ENCODE results near the gene SCN7A. TPM values are rescaled to one million over a fixed set of nuclear protein-coding genes. Genes with fewer than 3 reads are reported as not detected.
A peak's percentile ranks its signal among the peaks of the same experiment; 100 is the strongest.

SCN7A gene
- total RNA-seq, 1 donor from 2014 or later, result 69.0 TPM

DNA sequence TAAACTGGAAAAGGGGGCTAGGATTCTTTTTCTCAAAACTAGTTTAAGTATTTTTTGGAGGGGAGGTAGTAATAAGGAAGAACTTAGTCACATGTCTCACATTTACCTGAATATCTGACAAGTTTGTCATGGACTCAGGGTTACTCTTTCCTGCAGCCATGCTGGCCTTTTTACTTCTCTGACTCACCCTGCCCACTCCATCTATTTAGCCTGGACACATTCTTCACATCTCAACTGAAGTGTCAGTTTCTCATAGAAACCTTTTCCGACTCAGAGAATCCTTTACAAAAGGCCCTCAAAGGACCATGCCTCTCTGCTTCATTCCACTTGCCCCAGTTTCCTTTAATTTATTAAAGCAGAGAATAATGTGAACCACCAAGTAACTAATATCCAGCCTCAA is 42.6 kb downstream of the SCN7A start:
- ATAC-seq (peak in 1 of 2 donors; percentile 44), DNase-seq (no peak)
- H3K27me3 ChIP-seq (ENCODE audit: low read depth), result no peaks in the 10 kb centered on the region
- TF ChIP-seq, protein P1, sequence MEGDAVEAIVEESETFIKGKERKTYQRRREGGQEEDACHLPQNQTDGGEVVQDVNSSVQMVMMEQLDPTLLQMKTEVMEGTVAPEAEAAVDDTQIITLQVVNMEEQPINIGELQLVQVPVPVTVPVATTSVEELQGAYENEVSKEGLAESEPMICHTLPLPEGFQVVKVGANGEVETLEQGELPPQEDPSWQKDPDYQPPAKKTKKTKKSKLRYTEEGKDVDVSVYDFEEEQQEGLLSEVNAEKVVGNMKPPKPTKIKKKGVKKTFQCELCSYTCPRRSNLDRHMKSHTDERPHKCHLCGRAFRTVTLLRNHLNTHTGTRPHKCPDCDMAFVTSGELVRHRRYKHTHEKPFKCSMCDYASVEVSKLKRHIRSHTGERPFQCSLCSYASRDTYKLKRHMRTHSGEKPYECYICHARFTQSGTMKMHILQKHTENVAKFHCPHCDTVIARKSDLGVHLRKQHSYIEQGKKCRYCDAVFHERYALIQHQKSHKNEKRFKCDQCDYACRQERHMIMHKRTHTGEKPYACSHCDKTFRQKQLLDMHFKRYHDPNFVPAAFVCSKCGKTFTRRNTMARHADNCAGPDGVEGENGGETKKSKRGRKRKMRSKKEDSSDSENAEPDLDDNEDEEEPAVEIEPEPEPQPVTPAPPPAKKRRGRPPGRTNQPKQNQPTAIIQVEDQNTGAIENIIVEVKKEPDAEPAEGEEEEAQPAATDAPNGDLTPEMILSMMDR (IDR thresholded peaks at IDR 0.05), result no peak
- H3K4me1 ChIP-seq, result peaks cover 4% of the 10 kb centered on the region
- no peak overlapping the region for H3K27ac ChIP-seq
- H3K4me3 ChIP-seq, result no peak overlapping the region
- no peaks in the 10 kb centered on the region for H3K36me3 ChIP-seq
- intact Hi-C loops (cut with DNase I), result no loop called here
- H3K9me3 ChIP-seq, result no peaks in the 10 kb centered on the region

DNA sequence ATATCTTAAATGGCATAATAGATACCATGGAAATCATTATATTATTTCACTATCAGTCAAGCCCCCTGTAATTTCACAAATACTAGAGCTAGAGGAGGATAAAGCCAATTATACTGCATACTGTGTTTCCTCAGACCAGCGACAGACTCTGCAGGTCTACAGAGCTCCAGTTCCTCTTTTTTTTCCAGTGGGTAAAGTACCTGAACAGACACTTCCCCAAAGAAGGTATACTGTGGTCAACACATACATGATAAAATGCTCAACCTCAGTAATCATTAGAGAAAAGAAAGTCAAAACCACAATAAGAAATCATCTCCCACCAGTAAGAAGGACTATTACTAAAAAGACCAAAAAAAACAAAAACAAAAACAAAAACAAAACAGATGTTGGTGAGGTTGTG is 44.6 kb downstream of the SCN7A start:
- ATAC-seq (no peak), DNase-seq (no peak)
- Histone ChIP-seq H3K27me3 (ENCODE audit: low read depth) (no peaks in the 10 kb centered on the region), H3K4me3 (no peak overlapping the region), H3K27ac (no peak overlapping the region), H3K4me1 (peaks cover 4% of the 10 kb centered on the region), H3K9me3 (no peaks in the 10 kb centered on the region), H3K36me3 (no peaks in the 10 kb centered on the region)
- intact Hi-C loops (cut with DNase I), result no loop called here
- TF ChIP-seq, protein P1 (IDR thresholded peaks at IDR 0.05), result no peak

DNA sequence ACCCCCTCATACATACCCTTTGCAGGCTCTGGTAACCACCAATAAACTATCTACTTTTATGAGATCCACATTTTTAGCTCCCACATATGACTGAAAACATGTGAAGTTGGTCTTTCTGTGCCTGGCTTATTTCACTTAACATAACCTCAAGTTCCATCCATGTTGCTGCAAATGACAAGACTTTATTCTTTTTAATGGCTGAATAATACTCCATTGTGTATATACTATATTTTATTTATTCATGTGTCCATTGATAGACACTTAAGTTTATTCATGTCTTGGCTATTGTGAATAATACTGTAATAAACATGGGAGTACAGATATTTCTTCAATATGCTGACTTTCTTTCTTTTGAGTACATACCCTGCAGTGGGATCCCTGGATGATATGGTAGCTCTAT is 45.9 kb downstream of the SCN7A start:
- Histone ChIP-seq H3K4me1 (no peaks in the 10 kb centered on the region), H3K4me3 (no peak overlapping the region), H3K27me3 (ENCODE audit: low read depth) (no peaks in the 10 kb centered on the region), H3K9me3 (no peaks in the 10 kb centered on the region), H3K27ac (no peak overlapping the region), H3K36me3 (no peaks in the 10 kb centered on the region)
- intact Hi-C loops (cut with DNase I), result no loop called here
- no peak for DNase-seq
- ATAC-seq, result no peak
- TF ChIP-seq, protein P1 (IDR thresholded peaks at IDR 0.05), result no peak

DNA sequence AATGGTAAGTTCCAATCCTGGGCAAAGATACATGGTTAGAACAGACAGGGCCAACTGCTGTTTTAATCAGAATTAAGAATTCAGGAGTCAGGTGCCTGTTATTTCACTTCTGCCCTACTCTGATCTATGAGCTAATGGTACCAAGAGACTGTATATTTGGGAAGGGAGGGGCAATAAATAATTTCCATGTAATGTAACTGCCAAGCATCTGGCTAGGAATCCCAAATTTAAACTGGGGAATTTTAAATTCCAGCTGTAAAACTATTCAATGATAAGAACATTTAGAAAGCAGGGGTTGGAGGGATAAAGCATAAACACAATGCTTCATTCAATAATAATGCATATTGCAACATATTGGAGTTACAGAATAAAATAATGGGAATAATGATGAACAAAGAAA is 49.7 kb downstream of the SCN7A start:
- H3K27me3 ChIP-seq (ENCODE audit: low read depth), result no peaks in the 10 kb centered on the region
- no peaks in the 10 kb centered on the region for H3K36me3 ChIP-seq
- TF ChIP-seq, protein P1 (IDR thresholded peaks at IDR 0.05), result no peak
- ATAC-seq (no peak), DNase-seq (no peak)
- intact Hi-C loops (cut with DNase I), result no loop called here
- H3K27ac ChIP-seq, result no peak overlapping the region
- H3K4me3 ChIP-seq, result no peak overlapping the region
- no peaks in the 10 kb centered on the region for H3K9me3 ChIP-seq
- H3K4me1 ChIP-seq, result no peaks in the 10 kb centered on the region

DNA sequence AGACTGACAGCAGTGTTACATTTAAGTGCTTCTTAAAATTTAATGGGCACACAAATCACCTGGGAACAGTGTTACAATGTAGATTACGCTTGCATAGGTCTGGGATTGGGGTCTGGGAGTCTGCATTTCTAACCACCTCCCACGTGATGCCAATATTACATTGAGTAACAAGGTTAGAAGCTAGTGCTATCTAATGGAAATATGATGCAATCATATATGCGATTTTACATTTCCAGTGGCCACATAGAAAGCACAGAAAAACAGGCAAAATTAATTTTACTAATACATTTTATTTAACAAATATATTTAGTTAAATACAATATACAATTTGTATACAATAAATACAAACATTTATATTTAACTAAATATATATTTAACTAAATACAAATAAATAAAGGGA is 53.7 kb downstream of the SCN7A start:
- TF ChIP-seq, protein P1 (IDR thresholded peaks at IDR 0.05), result no peak
- no peak overlapping the region for H3K4me3 ChIP-seq
- no peak overlapping the region for H3K27ac ChIP-seq
- ATAC-seq, result no peak
- no peaks in the 10 kb centered on the region for H3K36me3 ChIP-seq
- intact Hi-C loops (cut with DNase I), result no loop called here
- H3K9me3 ChIP-seq, result no peaks in the 10 kb centered on the region
- no peaks in the 10 kb centered on the region for H3K27me3 ChIP-seq (ENCODE audit: low read depth)
- DNase-seq, result no peak
- H3K4me1 ChIP-seq, result no peaks in the 10 kb centered on the region

DNA sequence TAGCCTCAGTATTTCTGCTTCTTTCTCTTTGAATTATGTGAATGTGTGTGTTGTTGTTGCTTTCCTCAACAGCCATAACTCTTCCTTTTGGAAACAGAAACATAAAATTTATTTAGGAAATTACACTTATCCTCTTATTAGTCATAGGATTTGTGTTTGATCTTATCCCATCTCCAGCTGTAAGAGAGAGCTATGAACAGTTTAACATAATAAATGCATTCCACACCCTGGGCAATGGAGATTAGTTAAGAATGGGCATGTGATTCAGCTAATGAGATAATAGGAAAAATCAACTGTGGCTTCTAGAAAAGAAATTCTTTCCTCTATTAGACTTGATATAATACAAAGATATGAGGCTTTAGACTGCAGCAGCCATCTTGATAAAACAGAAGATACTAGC is 55.0 kb downstream of the SCN7A start:
- DNase-seq (no peak), ATAC-seq (no peak)
- intact Hi-C loops (cut with DNase I), result no loop called here
- Histone ChIP-seq H3K4me1 (no peaks in the 10 kb centered on the region), H3K27ac (no peak overlapping the region), H3K9me3 (no peaks in the 10 kb centered on the region), H3K27me3 (ENCODE audit: low read depth) (no peaks in the 10 kb centered on the region), H3K36me3 (no peaks in the 10 kb centered on the region), H3K4me3 (no peak overlapping the region)
- TF ChIP-seq, protein P1 (IDR thresholded peaks at IDR 0.05), result no peak

Data from lower lobe of right lung (tissue), 2 donors.